DMS79 treated with DMSO at 0.1 percent for 48 hours (cell line): ENCODE results near the gene ABL2.
"Not testable (repeated sequence)": the region's sequence is repeated elsewhere in the genome, so short reads cannot be mapped to it uniquely, and the experiment has no call there.

Experiments used
- DNase-seq: peaks from one replicate; lab custom pipeline; 2025; lab: John Stamatoyannopoulos, UW

ABL2 gene

GRCh38 chr1:179135168-179135567 is 94.3 kb downstream of the ABL2 start:
- DNase-seq = not testable (repeated sequence)

DNA sequence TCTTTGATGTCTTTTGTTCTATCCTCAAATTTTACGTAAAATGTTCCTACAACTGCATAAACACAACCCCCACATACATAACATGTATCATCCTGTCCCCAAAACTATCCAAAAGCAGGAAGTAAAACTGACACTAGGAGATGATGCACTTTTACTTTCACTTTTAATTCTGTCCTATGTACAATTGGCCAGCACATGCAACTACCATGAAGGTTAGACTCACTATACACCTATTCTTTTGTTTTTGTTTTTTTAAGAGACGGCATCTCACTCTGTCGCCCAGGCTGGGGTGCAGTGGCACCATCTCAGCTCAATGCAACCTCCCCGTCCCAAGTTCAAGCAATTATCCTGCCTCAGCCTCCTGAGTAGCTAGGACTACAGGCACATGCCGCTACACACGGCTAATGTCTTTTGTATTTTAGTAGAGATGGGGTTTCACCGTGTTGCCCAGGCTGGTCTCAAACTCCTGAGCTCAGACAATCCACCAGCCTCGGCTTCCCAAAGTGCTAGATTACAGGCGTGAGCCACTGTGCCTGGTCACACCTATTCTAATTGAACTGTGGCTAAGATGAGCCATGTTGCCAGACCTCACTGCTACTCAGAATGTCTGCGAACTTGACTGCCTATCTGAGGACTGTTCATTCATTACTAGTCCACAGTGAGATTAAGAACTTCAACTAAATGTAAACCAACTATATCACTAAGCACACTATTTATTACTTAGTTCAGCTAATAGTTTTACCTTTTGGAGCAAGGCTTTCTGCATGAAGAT is 99.6 kb downstream of the ABL2 start:
- peak; percentile 20 for DNase-seq

GRCh38 chr1:179128520-179128919 is 101.0 kb downstream of the ABL2 start:
- no peak for DNase-seq

DNA sequence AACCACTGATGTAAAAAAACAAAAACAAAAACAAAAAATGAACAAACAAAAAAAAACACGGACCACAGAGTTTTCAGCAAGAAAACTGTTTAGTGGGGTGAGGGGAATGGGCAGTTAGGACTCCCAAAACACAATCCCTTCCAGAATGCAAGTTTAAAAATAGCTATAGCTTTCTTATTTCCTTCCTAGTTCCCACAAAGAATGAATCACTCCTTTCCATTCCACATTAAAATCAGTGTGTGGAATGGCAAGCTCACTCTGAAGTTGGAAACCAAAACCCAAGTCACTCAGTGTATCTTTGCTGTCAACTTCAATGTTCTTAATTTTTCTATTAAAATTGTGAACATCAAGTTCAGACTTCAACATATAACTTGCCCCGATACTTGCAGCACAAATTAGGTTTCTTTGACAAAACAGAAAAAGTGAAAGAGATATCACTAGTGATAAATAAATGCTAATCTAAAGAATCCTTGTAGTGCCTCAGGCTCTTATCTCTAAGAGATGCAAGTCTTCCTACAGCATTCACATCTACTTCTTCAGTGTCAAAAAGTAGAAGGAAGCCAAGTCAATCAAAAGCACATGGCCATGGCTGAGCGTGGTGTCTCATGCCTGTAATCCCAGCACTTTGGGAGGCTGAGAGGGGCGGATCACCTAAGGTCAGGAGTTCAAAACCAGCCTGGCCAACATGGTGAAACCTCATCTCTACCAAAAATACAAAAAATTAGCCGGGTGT is 102.1 kb downstream of the ABL2 start:
- DNase-seq = no peak

- no peak for DNase-seq
Measured at GRCh38 chr1:179126338-179127060, 103.0 kb downstream of the ABL2 start.

DNA sequence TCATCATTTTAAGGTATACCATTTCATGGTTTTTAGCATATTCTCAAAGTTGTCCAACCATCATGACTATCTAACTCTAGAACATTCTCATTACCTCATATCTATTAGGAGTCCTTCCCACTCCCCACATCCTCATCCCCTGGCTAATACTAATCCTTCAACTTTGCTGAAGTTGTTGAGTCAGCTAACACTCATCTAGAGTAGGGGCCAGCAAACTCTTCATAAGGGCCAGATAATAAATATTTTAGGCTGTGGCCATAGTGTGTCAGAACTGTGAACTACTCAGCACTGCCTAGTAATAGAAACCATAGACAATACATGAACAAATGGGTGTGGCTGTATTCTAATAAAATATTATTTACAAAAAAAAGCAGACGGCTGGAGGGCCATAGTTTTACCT is 104.6 kb downstream of the ABL2 start:
- DNase-seq = no peak

DNA sequence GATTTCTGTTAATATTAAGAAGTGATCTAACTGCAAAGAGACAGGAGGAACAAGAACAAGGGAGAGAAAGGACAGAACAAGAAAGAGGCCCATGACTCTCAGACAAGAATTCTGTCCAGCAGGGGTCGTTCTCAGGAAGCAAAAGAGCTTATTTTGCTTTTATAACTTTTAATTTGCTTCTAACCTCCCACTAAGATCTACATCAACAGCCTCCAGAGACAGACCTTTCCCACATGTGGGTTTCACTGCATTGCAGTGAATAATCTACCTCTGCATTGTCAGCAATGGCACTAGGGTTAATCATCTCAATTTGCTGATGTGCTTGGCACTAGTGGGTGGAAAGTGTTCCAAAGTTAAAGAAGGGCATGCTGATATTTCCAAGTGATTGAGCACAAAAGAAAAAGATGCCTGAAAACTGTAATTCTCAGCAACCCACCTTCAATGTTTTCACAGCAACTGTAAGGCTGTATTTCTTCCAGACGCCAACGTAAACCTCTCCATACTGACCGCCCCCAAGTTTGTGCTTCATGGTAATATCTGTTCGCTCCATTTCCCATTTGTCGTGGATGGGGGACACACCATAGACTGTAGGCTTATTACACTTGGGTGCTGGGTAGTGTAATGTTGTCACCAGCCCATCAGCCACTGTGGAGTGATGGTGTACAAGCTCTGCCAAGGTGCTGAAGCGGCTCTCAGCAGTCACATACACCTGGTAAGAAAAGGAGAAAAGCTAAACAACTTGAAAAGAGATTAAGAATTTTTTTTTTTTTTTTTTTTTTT is 108.1 kb downstream of the ABL2 start:
- no peak for DNase-seq

GRCh38 chr1:179120736-179121135 is 108.7 kb downstream of the ABL2 start:
- no peak for DNase-seq

- no peak for DNase-seq
Measured at GRCh38 chr1:179119513-179119912, 110.0 kb downstream of the ABL2 start.

DNA sequence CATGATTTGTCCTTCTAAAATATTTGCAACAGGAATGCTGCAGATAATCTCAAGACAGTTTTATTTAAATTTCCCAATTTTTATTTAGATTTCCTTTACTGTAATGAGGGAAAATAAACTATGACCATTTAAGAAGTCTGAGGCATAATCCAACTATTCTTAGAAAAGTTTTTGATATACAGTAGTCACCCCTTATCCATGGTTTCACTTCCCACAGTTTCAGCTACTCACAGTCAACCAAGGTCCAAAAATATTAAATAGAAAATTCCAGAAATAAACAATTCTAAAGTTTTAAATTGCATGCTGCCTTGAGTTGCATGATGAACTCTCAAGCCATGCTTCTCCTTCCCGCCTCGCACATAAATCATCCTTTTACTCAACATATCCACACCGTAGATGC is 114.3 kb downstream of the ABL2 start:
- no peak for DNase-seq

- no peak for DNase-seq
Measured at GRCh38 chr1:179108644-179109043, 120.8 kb downstream of the ABL2 start.

GRCh38 chr1:179107706-179108629 is 121.5 kb downstream of the ABL2 start:
- DNase-seq = no peak

DNA sequence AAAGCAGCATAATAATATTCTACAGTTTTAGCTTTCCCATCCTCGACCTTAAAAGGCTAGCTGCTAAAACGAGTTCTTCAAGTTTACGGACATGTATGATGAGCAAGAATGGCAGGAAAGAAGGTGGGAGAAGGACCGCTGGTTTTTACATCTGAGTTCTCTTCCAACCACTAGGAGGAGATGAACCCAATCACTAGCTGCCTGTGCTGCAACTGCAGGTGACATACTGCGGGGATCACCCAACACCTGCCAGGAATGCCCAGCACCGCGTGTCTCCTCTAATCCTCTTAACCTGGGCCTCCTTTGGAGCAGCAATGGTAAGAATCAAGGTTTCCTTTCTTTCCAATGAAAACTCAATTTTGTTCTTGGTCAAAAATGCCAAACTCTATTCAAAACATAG is 124.1 kb downstream of the ABL2 start:
- no peak for DNase-seq

DNA sequence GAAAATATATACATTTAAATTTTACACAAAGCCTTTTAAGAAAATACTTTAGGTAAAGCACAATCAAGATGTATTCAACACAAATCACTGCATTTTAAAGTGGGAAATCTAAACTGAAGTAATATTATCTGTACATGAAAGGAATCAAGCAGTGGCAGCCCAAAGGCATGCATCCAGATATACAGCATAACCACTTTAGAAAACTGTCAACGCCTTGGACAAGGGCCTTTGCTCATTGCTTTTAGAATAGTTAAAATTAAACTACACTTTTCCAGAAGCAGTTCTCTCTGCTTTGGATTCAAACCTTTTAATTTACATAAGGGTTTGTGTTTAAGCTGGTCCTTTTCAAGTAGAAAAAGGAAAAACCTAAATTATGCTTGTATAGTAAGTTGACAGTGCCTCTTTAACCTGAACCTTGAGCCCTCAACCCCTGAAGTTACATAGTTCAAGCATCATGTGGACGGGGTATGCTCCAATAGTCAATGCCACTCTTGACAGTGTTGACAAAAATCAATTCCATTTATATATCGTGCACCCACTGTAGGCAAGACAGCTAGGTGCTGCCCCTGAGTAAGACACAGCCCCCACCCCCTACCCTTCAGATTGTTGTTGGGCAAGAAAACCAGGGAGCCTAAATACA is 124.7 kb downstream of the ABL2 start:
- no peak for DNase-seq

GRCh38 chr1:179103999-179104398 is 125.5 kb downstream of the ABL2 start:
- no peak for DNase-seq

GRCh38 chr1:179101566-179101965 is 127.9 kb downstream of the ABL2 start:
- DNase-seq = no peak

DNA sequence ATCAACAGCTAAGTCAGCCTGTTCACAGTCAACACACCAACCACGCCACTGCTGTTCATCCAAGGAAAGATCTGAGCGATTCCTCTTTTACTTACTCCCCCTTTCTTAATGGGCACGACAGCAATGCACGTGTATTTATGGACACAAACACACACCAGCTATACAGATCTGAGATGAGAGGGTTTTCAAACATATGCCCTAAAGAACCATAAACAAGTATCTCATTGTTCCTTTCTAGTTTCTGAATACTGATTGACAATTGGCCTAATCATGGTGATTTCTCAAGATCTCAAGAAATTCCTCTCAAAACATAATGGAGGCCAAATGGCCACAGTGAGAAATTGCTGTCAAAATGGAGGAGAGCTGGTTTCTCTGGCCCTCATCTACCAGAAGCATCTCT is 129.6 kb downstream of the ABL2 start:
- DNase-seq = no peak

DNA sequence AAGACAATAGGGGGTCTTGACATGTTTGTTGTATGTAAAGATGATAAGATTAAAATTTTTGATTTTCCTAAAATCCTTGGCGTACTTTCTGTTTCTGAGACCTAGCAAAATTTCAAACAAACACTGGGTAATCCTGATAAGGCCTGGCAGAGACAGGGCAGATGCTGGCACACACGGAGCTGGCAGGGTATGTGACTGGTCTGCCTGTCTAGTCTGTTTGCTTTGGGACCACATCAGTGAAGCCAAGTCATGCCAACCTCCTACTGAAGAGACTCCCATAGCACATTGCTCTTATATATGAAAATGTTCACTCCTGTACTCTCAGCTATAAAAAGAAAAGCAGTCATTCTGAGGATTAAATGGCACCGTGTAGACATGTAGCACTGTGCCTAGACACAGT is 133.6 kb downstream of the ABL2 start:
- DNase-seq = no peak

DNA sequence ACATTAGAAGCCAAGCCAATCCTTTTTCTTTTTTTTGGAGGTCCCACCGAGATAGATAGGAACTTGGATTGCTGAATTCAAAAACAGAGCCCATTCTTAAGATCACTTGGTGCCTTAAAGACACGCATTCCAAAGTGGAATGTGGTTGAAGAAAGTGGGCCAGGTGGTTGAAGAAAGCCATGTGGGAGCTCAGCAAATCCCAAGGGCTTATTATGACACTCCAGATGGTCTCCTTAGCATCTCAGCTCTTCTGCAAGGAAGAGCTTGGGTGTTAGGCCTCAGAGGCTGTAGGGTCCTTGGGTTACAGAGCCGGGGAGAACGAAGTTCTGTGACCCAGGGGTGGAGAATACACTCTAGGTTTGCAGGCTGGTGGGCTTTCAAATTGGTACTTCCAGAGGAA is 134.1 kb downstream of the ABL2 start:
- no peak for DNase-seq

GRCh38 chr1:179094818-179095217 is 134.7 kb downstream of the ABL2 start:
- DNase-seq = no peak
